Activated CD4-positive, alpha-beta T cell treated with anti-CD3 and anti-CD28 coated beads for 1 hour (primary cell): ENCODE data around the gene HBG1.

Source experiments
- DNase-seq: peaks from one replicate; pipeline ENCODE4 v3.0.0-alpha.2; 2020

HBG1 gene

GRCh38 chr11:5224538-5225479 lies 24.8 kb downstream of the HBG1 start:
- DNase-seq = no peak

DNA sequence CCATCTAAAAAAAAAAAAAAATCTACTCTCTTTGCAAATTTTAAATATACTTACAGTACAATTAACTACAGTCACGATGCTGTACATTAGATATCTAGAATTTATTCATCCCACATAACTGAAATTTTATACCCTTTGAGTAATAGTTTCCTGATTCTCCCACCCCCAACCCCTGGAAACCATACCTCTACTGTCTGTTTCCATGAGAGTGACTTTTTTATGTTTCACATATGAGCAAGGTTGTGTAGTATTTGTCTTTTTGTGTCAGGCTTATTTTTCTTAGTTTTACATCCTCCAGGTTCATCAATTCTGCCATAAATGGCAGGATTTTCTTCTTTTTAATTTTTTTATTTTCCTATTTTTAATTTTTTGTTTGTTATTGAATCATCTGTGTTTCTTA lies 26.0 kb downstream of the HBG1 start:
- DNase-seq = no peak

- DNase-seq = no peak
Observed at GRCh38 chr11:5223146-5223545, 26.5 kb downstream of the HBG1 start.

GRCh38 chr11:5210376-5210885 lies 39.2 kb downstream of the HBG1 start:
- DNase-seq = no peak

GRCh38 chr11:5204787-5205186 lies 44.9 kb downstream of the HBG1 start:
- no peak for DNase-seq

DNA sequence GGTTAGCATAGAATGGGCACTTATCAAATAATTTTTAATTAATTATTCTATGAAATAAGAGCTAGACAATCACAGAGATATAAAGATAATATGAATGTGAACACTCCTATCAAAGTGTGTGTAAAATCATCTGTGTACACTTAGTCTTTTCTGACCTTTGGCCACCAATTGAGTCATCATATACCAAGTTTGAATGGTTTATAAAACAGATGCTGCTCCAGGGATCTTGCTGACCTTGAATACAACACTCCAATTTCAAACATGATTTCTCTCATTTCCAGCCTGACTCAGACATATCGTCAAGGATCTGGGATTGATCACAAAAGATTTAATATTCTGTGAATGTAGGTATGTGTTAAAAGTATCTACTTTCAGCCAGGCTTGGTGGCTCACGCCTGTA lies 46.3 kb downstream of the HBG1 start:
- DNase-seq = no peak

GRCh38 chr11:5200582-5200981 lies 49.1 kb downstream of the HBG1 start, which contains the start of gene OR51V1:
OR51V1 (minus strand) TSS chr11:5200682; CDS start chr11:5200682, 0 bp downstream.
- DNase-seq = no peak

DNA sequence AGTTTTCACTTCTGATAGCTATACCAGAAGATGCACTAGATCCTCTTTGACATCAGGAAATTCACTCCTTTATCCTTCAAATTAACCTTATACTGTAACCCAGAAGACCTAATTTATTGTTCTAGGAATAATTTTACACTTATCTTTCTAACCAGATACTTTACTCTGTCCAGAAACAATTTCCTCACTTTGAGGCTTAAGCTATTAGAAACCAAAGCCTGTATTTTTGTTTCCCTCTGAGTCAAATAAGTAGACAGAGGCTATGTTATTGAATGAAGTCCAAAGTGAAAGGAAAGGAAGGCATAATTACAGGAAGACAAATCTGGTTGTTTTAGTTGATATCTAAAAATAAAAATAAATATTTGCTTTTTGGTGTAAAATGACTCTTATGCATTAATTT lies 51.4 kb downstream of the HBG1 start:
- no peak for DNase-seq
